SW480 (cell line): ENCODE results near the gene RADX.
"Not testable (repeated sequence)": the region's sequence is repeated elsewhere in the genome, so short reads cannot be mapped to it uniquely, and the experiment has no call there.

Experiments used
- DNase-seq: peaks from one replicate; pipeline ENCODE4 v3.0.0-alpha.2; 2016; ENCODE audit warnings: low spot score

Gene RADX

GRCh38 chrX:106611679-106612392 is at the start of gene RADX:
Gene RADX (plus strand): TSS chrX:106611978. CDS start chrX:106612081, 103 bp downstream.
- peak; percentile 76 for DNase-seq

DNA sequence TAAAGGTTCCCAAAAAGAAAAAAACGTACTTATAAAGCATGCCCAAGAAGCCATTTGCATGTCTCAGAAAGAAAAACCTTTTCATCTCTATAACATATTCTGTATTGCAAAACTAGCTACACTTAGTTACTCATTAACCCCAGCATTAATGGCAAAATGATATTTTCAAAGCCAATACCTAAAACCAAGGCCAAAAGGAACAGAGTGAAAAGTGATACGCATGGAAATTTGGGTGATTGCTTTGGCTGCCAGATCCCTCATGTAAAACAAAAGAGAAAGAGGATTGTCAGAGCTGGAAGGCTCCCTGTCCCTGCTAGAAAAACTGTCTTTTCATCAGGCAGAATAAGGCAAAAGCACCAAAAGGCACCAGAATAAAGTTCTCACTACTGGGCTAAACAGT is 46.8 kb upstream of the RADX start:
- no peak for DNase-seq

- DNase-seq, result no peak
These were observed 45.4 kb upstream of the RADX start for GRCh38 chrX:106566362-106566761.

DNA sequence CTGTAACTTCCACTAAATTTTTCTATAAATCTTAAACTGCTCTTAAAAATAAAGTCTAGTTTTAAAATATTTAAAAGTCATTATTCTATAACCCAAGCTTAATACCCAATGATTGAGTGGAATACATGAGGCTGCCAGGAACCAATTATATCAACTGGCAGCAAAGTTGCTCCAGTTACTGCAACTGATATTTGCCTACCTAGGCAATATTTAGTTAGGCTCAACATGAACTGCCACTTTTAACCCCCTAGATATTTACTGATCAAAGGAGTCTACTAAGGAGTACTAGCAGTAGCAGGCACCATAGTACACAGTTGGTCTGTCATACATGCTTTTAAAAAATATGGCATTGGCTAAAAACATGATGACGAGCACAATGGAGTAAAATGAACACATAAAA is 29.9 kb upstream of the RADX start:
- DNase-seq, result no peak

DNA sequence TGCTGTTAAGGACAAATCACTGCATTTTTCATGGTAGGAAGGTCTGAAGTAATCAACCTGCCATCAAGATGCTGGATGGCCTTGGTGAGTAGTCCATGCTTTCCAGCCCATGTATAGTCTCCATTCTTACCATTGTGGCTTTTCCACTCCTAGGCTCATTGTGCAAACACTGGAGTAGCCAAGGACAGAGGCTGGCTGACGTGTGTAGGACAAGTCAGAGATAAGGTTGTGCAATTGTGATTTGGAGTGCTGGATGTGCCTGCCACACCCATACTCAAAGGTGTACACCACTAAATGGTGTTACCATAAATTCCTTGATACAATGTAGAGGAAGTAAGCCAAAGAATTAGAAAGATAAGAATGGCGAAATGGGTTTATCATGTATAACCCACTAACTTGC is 26.3 kb upstream of the RADX start:
- DNase-seq, result no peak

DNA sequence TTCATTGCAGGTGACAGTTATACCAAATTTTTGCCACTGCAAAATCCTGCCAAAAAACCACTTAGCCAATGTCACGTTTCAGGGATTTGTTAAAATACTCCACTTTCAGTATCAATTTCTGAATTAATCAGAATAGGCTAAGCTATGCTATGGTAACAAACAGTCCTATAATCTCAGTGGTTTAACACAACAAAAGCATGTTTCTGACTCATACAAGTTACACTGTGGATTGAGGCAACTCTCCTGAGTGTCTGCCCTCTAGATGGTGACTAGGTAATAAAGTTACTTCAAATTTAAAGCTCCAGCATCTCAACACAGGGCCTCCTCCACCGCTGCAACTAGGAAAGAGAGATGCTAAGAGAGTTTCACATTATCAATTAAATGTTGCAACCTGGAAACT is 23.0 kb upstream of the RADX start:
- DNase-seq, result no peak

DNA sequence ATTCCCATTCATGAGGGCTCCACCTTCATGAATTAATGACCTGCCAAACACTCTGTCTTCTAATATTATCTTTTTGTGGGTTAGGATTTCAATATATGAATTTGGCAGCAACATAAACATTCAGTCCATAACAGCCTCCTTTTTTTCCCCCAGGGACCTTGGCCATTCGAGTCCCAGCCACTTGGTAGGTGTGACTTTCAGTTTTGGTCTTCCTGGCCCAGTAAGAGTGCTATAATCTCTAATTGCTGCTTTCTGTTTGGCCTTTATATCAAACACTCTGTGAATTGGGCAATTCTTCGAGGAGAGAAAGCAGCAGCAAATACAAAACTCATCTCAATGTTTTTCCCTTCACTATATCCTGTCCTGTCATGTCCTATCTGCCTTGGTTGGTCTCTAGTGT is 12.4 kb upstream of the RADX start:
- DNase-seq, result no peak

GRCh38 chrX:106606571-106606970 is 5.2 kb upstream of the RADX start:
- no peak for DNase-seq

GRCh38 chrX:106608016-106608415 is 3.8 kb upstream of the RADX start:
- DNase-seq, result no peak

GRCh38 chrX:106611317-106611678 is 480 bp upstream of the RADX start:
- DNase-seq, result no peak

DNA sequence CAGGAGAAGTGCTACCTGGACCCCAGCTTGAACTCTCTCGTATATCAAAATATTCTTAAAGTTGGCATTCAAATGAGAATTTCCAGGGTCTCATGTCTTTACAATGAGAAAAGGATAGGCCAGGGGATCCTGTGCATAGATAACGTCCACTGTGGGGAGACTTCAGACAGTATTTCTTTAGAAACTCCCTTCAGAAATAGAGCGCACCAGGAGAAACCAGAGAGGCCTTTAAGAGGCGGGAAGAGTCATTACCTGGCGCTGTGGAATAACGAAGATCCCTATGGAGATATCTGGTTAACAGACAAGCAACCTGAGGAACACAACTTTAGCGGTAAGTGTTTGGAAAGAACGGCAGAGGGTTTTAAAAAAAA is 600 bp downstream of the RADX start:
- peak; percentile 42 for DNase-seq

GRCh38 chrX:106613277-106613676 is 1.5 kb downstream of the RADX start:
- DNase-seq, result no peak

DNA sequence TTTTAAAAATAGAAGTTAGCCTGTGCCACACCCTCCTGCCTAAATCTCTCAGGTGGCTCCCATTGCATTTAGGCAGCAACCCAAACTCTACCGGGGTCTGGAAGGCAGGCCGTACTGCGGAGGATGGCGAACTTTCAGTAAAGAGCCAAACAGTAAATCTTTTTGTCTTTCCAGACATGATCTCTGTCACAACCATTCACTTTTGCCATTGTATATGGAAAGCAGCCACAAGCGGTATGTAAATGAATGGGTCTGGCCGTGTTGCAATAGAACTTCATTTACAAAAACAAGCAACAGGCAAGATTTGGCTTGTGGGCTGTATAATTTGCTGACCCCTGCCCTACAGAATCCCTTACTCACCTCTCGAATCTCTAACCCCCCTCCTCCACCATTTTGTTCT is 3.3 kb downstream of the RADX start:
- no peak for DNase-seq

GRCh38 chrX:106619797-106620196 is 8.0 kb downstream of the RADX start:
- peak; percentile 5 for DNase-seq

GRCh38 chrX:106621836-106622235 is 10.1 kb downstream of the RADX start:
- DNase-seq, result no peak

DNA sequence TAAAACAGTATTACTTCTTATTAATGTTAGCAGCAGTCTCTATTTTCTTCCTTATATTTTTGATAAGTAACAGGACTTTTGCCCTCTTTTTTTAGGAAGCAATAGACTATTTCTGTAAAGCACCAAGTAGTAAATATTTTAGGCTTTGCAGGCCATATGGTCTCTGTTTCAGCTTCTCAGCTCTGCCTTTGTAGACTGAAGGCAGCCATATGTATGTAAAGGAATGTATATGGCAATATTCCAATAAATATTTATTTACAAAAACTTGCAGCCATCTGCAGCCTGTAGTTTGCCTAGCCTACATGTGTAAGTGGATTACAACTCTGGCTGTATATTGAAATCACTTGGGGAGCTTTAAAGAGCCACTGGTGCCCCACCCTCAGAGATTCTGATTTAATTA is 15.0 kb downstream of the RADX start:
- no peak for DNase-seq

DNA sequence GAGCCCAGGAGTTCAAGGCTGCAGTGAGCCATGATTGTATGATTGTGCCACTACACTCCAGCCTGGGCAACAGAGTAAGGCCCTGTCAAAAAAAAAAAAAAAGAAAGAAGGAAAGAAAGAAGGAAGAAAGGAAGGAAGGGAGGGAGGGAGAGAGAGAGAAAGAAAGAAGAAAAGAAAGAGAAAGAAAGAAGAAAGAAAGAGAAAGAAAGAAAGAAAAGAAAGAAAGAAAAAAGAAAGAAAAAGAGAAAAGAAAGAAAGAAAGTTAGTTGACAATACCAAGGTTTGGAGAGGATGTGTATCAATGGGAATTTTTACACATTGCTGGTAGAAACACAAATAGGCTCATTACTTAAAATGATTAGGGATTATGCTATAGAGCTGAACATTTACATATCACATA is 19.8 kb downstream of the RADX start:
- DNase-seq, result no peak

GRCh38 chrX:106649523-106650428 is 38.0 kb downstream of the RADX start:
- no peak for DNase-seq

DNA sequence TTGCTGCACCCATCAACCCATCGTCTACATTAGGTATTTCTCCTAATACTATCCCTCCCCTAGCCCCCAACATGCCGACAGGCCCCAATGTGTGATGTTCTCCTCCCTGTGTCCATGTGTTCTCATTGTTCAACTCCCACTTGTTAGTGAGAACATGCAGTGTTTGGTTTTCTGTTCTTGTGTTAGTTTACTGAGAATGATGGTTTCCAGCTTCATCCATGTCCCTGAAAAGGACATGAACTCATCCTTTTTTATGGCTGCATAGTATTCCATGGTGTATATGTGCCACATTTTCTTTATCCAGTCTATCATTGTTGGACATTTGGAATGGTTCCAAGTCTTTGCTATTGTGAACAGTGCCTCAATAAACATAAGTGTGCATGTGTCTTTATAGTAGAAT is 41.8 kb downstream of the RADX start:
- DNase-seq, result not testable (repeated sequence)

DNA sequence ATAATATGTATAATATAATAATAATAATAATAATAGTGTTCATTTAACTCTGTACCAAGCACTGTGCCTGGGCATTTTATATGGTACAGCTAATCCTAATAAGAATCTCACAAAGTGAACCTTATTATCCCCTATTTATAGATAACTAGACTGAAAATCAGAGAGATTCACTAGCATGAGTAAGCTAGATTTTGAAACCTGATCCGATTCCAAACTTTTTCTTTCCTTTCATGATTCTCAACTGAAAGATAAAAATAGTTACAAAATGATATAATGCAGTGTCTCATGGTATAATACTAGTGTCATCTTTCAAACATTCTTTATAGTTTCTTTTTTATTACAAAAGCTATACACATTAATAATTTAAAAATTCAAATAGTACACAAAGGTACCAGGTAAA is 58.9 kb downstream of the RADX start:
- DNase-seq, result no peak

GRCh38 chrX:106672527-106672926 is 60.7 kb downstream of the RADX start:
- DNase-seq, result no peak

GRCh38 chrX:106680716-106681115 is 68.9 kb downstream of the RADX start:
- DNase-seq, result no peak

- DNase-seq, result no peak
These were observed 72.4 kb downstream of the RADX start for GRCh38 chrX:106684207-106684606.
